ENCODE data around the gene ALKBH3. TPM values are rescaled to one million over a fixed set of nuclear protein-coding genes. Genes with fewer than 3 reads are reported as not detected.

Gene ALKBH3
- total RNA-seq, 1 donor, result 47.8 TPM

DNA sequence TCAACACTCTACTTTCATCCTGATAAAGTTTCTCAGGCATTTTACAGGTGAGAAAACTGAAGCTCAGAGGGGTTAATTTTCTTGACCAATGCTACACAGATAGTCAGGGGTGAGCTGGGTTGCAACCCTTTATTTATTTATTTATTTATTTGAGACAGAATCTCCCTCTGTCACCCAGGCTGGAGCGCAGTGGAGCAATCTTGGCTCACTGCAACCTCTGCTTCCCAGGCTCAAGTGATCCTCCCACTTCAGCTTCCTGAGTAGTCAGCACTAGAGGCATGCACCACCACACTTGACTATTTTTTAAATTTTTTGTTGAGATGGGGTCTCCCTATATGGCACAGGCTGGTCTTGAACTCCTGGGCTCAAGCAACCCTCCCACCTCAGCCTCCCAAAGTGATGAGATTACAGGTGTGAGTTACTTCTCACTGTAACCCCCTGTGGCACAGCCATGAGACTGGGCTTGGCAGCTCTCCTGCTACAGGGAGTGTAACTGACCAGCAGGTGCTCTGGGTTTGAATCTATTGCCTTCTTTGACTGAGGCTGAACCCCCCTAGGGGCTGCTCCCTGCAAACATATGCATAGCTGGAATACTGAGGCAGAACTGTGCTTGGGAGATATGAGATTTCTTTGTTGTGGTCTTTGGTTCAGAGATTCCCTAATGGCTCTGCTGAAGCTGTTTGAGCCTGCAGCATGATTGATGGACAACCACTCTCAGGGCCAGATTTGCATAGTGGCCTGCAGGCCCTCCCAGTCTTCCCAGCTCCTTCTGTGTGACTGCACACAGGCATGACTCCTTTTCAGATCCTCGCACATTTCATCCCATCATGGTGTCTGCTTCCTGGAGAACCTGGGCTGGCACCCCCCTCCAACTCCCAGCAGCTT is 68.0 kb downstream of the ALKBH3 start:
- H3K79me2 ChIP-seq (ENCODE audit: insufficient read depth, low read length), result no peaks in the 10 kb centered on the region
- no peaks in the 10 kb centered on the region for H4K20me1 ChIP-seq (ENCODE audit: insufficient read depth, low read length)
- TF ChIP-seq, protein P1, sequence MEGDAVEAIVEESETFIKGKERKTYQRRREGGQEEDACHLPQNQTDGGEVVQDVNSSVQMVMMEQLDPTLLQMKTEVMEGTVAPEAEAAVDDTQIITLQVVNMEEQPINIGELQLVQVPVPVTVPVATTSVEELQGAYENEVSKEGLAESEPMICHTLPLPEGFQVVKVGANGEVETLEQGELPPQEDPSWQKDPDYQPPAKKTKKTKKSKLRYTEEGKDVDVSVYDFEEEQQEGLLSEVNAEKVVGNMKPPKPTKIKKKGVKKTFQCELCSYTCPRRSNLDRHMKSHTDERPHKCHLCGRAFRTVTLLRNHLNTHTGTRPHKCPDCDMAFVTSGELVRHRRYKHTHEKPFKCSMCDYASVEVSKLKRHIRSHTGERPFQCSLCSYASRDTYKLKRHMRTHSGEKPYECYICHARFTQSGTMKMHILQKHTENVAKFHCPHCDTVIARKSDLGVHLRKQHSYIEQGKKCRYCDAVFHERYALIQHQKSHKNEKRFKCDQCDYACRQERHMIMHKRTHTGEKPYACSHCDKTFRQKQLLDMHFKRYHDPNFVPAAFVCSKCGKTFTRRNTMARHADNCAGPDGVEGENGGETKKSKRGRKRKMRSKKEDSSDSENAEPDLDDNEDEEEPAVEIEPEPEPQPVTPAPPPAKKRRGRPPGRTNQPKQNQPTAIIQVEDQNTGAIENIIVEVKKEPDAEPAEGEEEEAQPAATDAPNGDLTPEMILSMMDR (IDR thresholded peaks at IDR 0.05; ENCODE audit: extremely low read depth, low read depth, low read length), result no peak
- H3K27ac ChIP-seq (ENCODE audit: low read depth, low read length), result no peak overlapping the region
- no peak overlapping the region for H2AFZ ChIP-seq (ENCODE audit: low read length)
- H3K4me3 ChIP-seq (ENCODE audit: insufficient read depth, low read length), result no peak overlapping the region
- no peak overlapping the region for H3K4me2 ChIP-seq (ENCODE audit: insufficient read depth, low read length)
- no peak for DNase-seq (ENCODE audit: insufficient read length, low spot score, missing footprints)
- H3K27me3 ChIP-seq (ENCODE audit: insufficient read depth, low read length), result peaks cover 35% of the 10 kb centered on the region
- peaks cover 10% of the 10 kb centered on the region for H3K4me1 ChIP-seq (ENCODE audit: insufficient read depth, low read length)
- H3K36me3 ChIP-seq (ENCODE audit: insufficient read depth, low read length), result no peaks in the 10 kb centered on the region
- no peaks in the 10 kb centered on the region for H3K9me3 ChIP-seq (ENCODE audit: low read depth, low read length)

DNA sequence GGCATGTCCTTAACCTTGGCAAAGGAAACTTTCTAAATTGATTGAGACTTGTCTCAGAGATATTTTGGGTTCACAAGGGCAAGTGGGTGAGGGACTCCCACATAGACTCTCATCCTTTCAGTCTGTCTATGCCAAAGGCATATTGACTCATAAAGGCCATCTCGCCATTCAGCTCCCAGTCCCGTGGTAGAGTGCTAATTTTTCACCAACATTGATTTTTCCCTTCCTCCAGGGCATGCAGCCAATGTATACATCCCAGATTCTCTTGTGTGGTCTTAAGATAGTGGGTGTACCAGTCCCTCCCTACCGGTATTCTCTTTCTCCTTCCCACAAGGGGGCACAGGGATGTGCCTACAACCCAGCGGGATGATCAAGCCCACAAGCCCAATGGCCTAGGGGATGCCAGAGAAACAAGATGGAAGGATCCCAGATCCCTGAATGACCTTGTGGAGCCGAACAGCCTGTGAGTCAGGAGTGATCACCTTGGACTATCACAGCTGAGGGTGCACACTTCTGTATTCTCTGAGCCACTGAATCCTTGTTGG is 69.8 kb downstream of the ALKBH3 start:
- no peaks in the 10 kb centered on the region for H3K36me3 ChIP-seq (ENCODE audit: insufficient read depth, low read length)
- H3K27me3 ChIP-seq (ENCODE audit: insufficient read depth, low read length), result peaks cover 17% of the 10 kb centered on the region
- H3K79me2 ChIP-seq (ENCODE audit: insufficient read depth, low read length), result no peaks in the 10 kb centered on the region
- H3K4me1 ChIP-seq (ENCODE audit: insufficient read depth, low read length), result peaks cover 4% of the 10 kb centered on the region
- no peaks in the 10 kb centered on the region for H3K9me3 ChIP-seq (ENCODE audit: low read depth, low read length)
- TF ChIP-seq, protein P1 (IDR thresholded peaks at IDR 0.05; ENCODE audit: extremely low read depth, low read depth, low read length), result no peak
- no peak overlapping the region for H3K27ac ChIP-seq (ENCODE audit: low read depth, low read length)
- no peak overlapping the region for H3K4me2 ChIP-seq (ENCODE audit: insufficient read depth, low read length)
- H2AFZ ChIP-seq (ENCODE audit: low read length), result no peak overlapping the region
- H4K20me1 ChIP-seq (ENCODE audit: insufficient read depth, low read length), result no peaks in the 10 kb centered on the region
- H3K4me3 ChIP-seq (ENCODE audit: insufficient read depth, low read length), result no peak overlapping the region
- DNase-seq (ENCODE audit: insufficient read length, low spot score, missing footprints), result no peak

DNA sequence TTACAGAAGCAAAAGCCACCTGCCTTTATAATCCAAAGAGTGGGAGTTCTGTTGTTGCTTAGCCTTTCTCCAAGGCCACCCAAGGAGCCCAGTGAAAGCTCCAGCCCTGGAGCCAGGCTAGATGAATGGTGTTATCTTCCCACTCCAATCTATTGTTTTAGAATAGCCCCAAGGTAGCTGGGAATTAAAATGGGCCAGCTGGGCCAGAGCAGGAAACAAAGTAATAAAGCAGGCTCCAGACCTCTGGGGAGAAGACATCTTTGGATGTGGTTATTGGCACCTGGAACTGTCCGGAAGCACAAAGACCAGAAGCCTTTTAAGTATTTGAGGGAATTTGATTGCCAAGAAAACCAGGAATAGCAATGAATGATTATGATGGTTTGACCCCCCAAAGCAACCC is 70.6 kb downstream of the ALKBH3 start:
- TF ChIP-seq, protein P1 (IDR thresholded peaks at IDR 0.05; ENCODE audit: extremely low read depth, low read depth, low read length), result no peak
- H3K4me1 ChIP-seq (ENCODE audit: insufficient read depth, low read length), result peaks cover 7% of the 10 kb centered on the region
- H3K9me3 ChIP-seq (ENCODE audit: low read depth, low read length), result no peaks in the 10 kb centered on the region

DNA sequence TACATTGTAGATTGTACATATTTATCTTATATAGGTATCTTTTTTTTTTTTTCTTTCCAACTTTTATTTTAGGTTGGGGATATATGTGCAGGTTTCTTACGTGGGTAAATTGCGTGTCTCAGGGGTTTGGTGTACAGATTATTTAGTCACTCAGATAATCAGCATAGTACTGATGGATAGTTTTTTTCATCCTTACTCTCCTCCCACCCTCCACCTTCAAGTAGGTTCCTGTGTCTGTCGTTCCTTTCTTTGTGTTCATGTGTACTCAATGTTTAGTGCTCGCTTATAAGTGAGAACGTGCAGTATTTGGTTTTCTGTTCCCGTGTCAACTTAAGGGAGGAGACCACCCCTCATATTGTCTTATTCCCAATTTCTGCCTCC is 71.4 kb downstream of the ALKBH3 start:
- Histone ChIP-seq H3K4me3 (ENCODE audit: insufficient read depth, low read length) (no peak overlapping the region), H2AFZ (ENCODE audit: low read length) (no peak overlapping the region), H3K9me3 (ENCODE audit: low read depth, low read length) (no peaks in the 10 kb centered on the region), H4K20me1 (ENCODE audit: insufficient read depth, low read length) (no peaks in the 10 kb centered on the region), H3K4me1 (ENCODE audit: insufficient read depth, low read length) (peaks cover 7% of the 10 kb centered on the region), H3K36me3 (ENCODE audit: insufficient read depth, low read length) (no peaks in the 10 kb centered on the region), H3K27ac (ENCODE audit: low read depth, low read length) (no peak overlapping the region), H3K27me3 (ENCODE audit: insufficient read depth, low read length) (peaks cover 10% of the 10 kb centered on the region), H3K4me2 (ENCODE audit: insufficient read depth, low read length) (no peak overlapping the region), H3K79me2 (ENCODE audit: insufficient read depth, low read length) (no peaks in the 10 kb centered on the region)
- TF ChIP-seq, protein P1 (IDR thresholded peaks at IDR 0.05; ENCODE audit: extremely low read depth, low read depth, low read length), result no peak
- DNase-seq (ENCODE audit: insufficient read length, low spot score, missing footprints), result no peak

More for the DNA sequence above, 70.6 kb downstream of the ALKBH3 start:
- Histone ChIP-seq H3K4me3 (ENCODE audit: insufficient read depth, low read length) (no peak overlapping the region), H3K27ac (ENCODE audit: low read depth, low read length) (no peak overlapping the region), H4K20me1 (ENCODE audit: insufficient read depth, low read length) (no peaks in the 10 kb centered on the region), H3K36me3 (ENCODE audit: insufficient read depth, low read length) (no peaks in the 10 kb centered on the region), H3K27me3 (ENCODE audit: insufficient read depth, low read length) (peaks cover 10% of the 10 kb centered on the region), H3K79me2 (ENCODE audit: insufficient read depth, low read length) (no peaks in the 10 kb centered on the region), H3K4me2 (ENCODE audit: insufficient read depth, low read length) (no peak overlapping the region), H2AFZ (ENCODE audit: low read length) (no peak overlapping the region)
- DNase-seq (ENCODE audit: insufficient read length, low spot score, missing footprints), result no peak

All from osteoblast (primary cell).